T-helper 2 cell treated with Interferon-gamma antibody and Interleukin-4, amounts not matched to agents 5 μg/mL and 100 μg/mL, for 36 hours (primary cell): Measurements from ENCODE around the gene THAP12.

Source experiments
- DNase-seq: peaks from one replicate; pipeline ENCODE4 v3.0.0; 2021; ENCODE audit warnings: low spot score
- H3K27ac Mint-ChIP-seq: one replicate; pipeline ENCODE4 v1.8.0; 2021; ENCODE audit warnings: mild to moderate bottlenecking, mixed read lengths
- H3K27me3 Mint-ChIP-seq: one replicate; pipeline ENCODE4 v1.8.0; 2021; ENCODE audit warnings: low read depth, mixed read lengths
- H3K36me3 Mint-ChIP-seq: one replicate; pipeline ENCODE4 v1.8.0; 2021; ENCODE audit warnings: low read depth, mixed read lengths
- H3K4me1 Mint-ChIP-seq: one replicate; pipeline ENCODE4 v1.8.0; 2021; ENCODE audit warnings: low read depth, mixed read lengths
- H3K4me3 Mint-ChIP-seq: one replicate; pipeline ENCODE4 v1.8.0; 2022; ENCODE audit warnings: mild to moderate bottlenecking, moderate library complexity, mixed read lengths
- H3K9me3 Mint-ChIP-seq: one replicate; pipeline ENCODE4 v1.8.0; 2021; ENCODE audit warnings: mixed read lengths

The THAP12 gene

GRCh38 chr11:76361776-76362175 lies 19.2 kb downstream of the THAP12 start:
- H3K9me3 Mint-ChIP-seq, result no peaks in the 10 kb centered on the region
- no peak overlapping the region for H3K27ac Mint-ChIP-seq
- H3K4me1 Mint-ChIP-seq, result peaks cover 14% of the 10 kb centered on the region
- H3K27me3 Mint-ChIP-seq, result no peaks in the 10 kb centered on the region
- peaks cover 27% of the 10 kb centered on the region for H3K36me3 Mint-ChIP-seq
- H3K4me3 Mint-ChIP-seq, result no peak overlapping the region
- DNase-seq, result no peak

DNA sequence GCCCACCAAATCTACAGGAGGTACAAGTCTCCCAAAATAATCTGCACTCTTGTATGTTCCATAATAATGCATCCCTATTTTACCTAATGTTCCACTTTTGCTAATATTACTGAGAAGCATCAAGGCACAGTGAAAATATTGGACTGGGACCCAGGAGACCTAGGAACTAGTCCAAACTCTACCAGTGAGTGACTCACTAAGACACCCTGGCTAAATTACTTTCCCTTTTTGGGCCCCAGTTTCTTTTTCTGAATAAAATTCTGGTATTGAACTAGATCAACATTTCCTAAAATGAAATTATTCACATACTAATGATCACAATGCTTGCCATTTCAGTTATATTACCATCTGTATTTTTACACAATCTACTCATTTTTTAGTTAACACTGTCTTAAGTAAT lies 19.6 kb downstream of the THAP12 start:
- no peak overlapping the region for H3K27ac Mint-ChIP-seq
- peaks cover 14% of the 10 kb centered on the region for H3K4me1 Mint-ChIP-seq
- no peaks in the 10 kb centered on the region for H3K27me3 Mint-ChIP-seq
- DNase-seq, result no peak
- no peak overlapping the region for H3K4me3 Mint-ChIP-seq
- peaks cover 27% of the 10 kb centered on the region for H3K36me3 Mint-ChIP-seq
- H3K9me3 Mint-ChIP-seq, result no peaks in the 10 kb centered on the region

- no peak for DNase-seq
- no peaks in the 10 kb centered on the region for H3K27me3 Mint-ChIP-seq
- peaks cover 56% of the 10 kb centered on the region for H3K36me3 Mint-ChIP-seq
- no peak overlapping the region for H3K27ac Mint-ChIP-seq
- no peak overlapping the region for H3K4me3 Mint-ChIP-seq
- peaks cover 6% of the 10 kb centered on the region for H3K9me3 Mint-ChIP-seq
- H3K4me1 Mint-ChIP-seq, result peaks cover 3% of the 10 kb centered on the region
These were observed 25.8 kb downstream of the THAP12 start for GRCh38 chr11:76355172-76355571.

- no peak for DNase-seq
- H3K9me3 Mint-ChIP-seq, result no peaks in the 10 kb centered on the region
- no peaks in the 10 kb centered on the region for H3K27me3 Mint-ChIP-seq
- peaks cover 22% of the 10 kb centered on the region for H3K36me3 Mint-ChIP-seq
- H3K4me1 Mint-ChIP-seq, result no peaks in the 10 kb centered on the region
- no peak overlapping the region for H3K4me3 Mint-ChIP-seq
- no peak overlapping the region for H3K27ac Mint-ChIP-seq
These were observed 32.6 kb downstream of the THAP12 start for GRCh38 chr11:76348348-76348747.

DNA sequence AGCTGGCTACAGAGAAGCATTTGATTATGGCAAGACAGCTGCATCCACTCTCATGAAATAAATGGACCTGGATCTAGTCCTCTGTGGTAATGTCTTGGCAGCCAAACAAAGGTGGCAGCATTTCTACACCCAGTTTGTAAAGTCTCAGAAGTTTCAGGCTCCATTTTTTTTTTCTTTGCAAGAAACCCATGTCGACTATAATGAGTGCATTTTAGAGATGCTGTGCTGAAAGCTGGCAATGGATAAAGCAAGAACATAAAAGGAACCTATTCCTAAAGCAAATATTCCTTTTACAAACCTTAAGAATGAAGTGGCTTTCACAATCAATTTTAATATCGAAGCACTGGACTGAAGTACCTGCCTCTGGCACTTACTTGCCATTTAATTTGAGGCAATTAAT lies 33.5 kb downstream of the THAP12 start:
- Mint-ChIP-seq H3K9me3 (no peaks in the 10 kb centered on the region), H3K27me3 (no peaks in the 10 kb centered on the region), H3K27ac (no peak overlapping the region)

DNA sequence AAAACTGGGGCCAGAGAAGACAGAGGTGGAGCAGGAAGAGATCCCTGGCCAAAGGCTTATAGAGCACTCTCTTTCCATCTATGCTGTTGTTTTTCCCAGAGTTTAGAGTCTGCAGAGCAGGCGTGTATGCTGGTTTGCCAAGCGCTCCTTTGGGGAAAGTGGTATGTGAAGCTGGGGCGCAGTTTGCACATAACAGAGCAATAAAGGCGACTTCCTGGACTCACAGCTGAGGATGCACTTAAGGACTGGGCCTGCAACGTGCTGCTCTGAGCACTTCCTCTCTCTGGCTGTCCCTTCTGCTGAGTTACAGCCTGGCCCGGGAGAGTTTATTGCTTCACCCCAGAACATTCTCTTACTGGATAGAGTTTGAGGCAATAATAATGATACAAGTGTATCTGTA lies 41.7 kb downstream of the THAP12 start:
- Mint-ChIP-seq H3K4me1 (peaks cover 12% of the 10 kb centered on the region), H3K9me3 (peaks cover 18% of the 10 kb centered on the region), H3K27ac (peak overlapping the region; percentile 46), H3K36me3 (peaks cover 5% of the 10 kb centered on the region), H3K4me3 (no peak overlapping the region), H3K27me3 (no peaks in the 10 kb centered on the region)
- no peak for DNase-seq

More for the DNA sequence above, 33.5 kb downstream of the THAP12 start:
- no peak for DNase-seq
- Mint-ChIP-seq H3K4me3 (no peak overlapping the region), H3K4me1 (no peaks in the 10 kb centered on the region), H3K36me3 (peaks cover 14% of the 10 kb centered on the region)

DNA sequence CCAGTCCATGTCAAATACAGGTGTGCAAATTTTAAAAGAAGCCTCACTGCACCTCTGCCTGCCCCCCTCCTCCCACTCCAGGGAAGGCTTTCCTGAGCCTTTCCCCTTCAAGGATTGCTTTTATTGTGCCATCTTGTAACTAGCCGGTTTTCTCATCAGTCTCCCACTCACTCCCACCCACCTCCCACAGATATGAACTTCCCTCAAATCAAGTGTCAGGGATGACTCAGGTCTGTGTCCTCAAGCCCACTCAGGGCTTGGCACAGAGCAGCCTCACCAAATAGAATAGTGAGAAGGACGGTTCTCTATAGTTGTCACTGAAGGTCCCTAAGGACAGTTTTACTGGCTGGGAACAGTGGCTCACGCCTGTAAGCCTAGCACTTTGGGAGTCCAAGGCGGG lies 43.0 kb downstream of the THAP12 start:
- no peak overlapping the region for H3K4me3 Mint-ChIP-seq
- DNase-seq, result no peak
- peaks cover 25% of the 10 kb centered on the region for H3K9me3 Mint-ChIP-seq
- H3K4me1 Mint-ChIP-seq, result peaks cover 12% of the 10 kb centered on the region
- no peak overlapping the region for H3K27ac Mint-ChIP-seq
- peaks cover 5% of the 10 kb centered on the region for H3K36me3 Mint-ChIP-seq
- H3K27me3 Mint-ChIP-seq, result peaks cover 2% of the 10 kb centered on the region

- no peak for DNase-seq
- Mint-ChIP-seq H3K4me3 (no peak overlapping the region), H3K27me3 (peaks cover 2% of the 10 kb centered on the region), H3K4me1 (peaks cover 12% of the 10 kb centered on the region), H3K9me3 (peaks cover 25% of the 10 kb centered on the region), H3K36me3 (peaks cover 5% of the 10 kb centered on the region), H3K27ac (no peak overlapping the region)
These were observed 43.5 kb downstream of the THAP12 start for GRCh38 chr11:76337469-76337868.

GRCh38 chr11:76336597-76336996 lies 44.3 kb downstream of the THAP12 start:
- no peak overlapping the region for H3K27ac Mint-ChIP-seq
- peaks cover 25% of the 10 kb centered on the region for H3K9me3 Mint-ChIP-seq
- no peak for DNase-seq
- H3K36me3 Mint-ChIP-seq, result peaks cover 5% of the 10 kb centered on the region
- H3K27me3 Mint-ChIP-seq, result peaks cover 5% of the 10 kb centered on the region
- peaks cover 12% of the 10 kb centered on the region for H3K4me1 Mint-ChIP-seq
- H3K4me3 Mint-ChIP-seq, result no peak overlapping the region

DNA sequence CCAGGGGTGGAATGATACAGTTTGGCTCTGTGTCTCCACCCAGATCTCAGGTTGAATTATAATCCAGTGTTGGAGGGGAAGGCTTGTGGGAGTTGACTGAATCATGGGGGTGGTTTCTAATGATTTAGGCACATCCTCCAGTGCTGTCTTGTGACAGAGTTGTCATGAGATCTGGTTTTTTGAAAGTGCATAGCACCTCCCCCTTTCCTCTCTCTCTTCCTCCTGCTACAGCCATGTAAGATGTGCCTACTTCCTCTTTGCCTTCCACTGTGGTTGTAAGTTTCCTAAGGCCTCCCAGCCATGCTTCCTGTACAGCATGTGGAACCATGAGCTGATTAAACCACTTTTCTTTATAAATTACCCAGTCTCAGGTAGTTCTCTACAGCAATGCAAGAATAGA lies 45.1 kb downstream of the THAP12 start:
- Mint-ChIP-seq H3K27ac (no peak overlapping the region), H3K36me3 (peaks cover 5% of the 10 kb centered on the region), H3K4me1 (peaks cover 12% of the 10 kb centered on the region), H3K4me3 (no peak overlapping the region), H3K9me3 (peaks cover 25% of the 10 kb centered on the region), H3K27me3 (peaks cover 5% of the 10 kb centered on the region)
- DNase-seq, result no peak

- peaks cover 5% of the 10 kb centered on the region for H3K27me3 Mint-ChIP-seq
- H3K36me3 Mint-ChIP-seq, result peaks cover 5% of the 10 kb centered on the region
These were observed 46.0 kb downstream of the THAP12 start for GRCh38 chr11:76334826-76335389.

DNA sequence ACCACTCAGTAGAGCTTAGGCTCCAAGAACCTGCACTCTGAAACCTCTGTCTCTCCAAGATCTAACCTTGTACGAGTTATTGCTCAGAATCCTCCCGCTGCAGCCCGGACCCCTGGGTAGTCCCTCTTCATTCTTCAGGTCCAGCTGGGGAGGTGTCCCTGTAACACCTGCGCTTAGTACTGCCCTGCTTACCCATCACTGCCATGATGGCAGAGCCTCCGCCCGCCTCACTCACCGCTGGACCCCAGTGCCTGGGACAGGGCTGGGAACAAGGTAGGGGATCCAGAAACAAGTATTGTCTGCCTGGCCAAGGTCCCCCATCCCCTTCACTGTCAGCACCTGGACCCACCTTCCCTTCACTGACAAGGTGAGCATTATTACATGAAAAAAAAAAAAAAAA lies 50.3 kb downstream of the THAP12 start:
- Mint-ChIP-seq H3K27ac (no peak overlapping the region), H3K4me3 (no peak overlapping the region), H3K36me3 (peaks cover 3% of the 10 kb centered on the region), H3K27me3 (peaks cover 7% of the 10 kb centered on the region), H3K9me3 (peaks cover 15% of the 10 kb centered on the region), H3K4me1 (peaks cover 3% of the 10 kb centered on the region)
- no peak for DNase-seq

More at GRCh38 chr11:76334826-76335389, 46.0 kb downstream of the THAP12 start:
- Mint-ChIP-seq H3K4me1 (peaks cover 12% of the 10 kb centered on the region), H3K27ac (no peak overlapping the region), H3K4me3 (no peak overlapping the region), H3K9me3 (peaks cover 25% of the 10 kb centered on the region)
- no peak for DNase-seq

DNA sequence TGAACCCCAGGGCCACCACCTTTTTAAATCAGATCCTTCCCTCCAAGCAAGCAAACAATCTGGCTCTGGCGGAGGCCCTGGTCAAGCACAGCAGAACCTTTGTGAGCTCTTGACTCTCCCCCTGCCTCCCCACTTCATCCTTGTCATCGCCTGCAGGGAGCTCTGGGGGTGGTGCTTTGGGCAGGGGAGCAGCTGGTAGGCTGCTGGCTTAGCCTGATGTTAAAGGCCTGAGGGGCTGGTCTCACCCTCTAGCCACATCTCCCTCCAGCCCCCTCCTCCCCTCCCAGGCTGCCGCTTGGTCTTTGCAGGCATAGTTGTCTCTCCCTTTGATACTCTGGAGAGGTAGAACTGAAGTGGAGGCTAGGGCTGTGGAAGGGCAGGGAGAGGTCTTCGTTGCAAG lies 50.9 kb downstream of the THAP12 start:
- peaks cover 3% of the 10 kb centered on the region for H3K36me3 Mint-ChIP-seq
- H3K27me3 Mint-ChIP-seq, result peaks cover 12% of the 10 kb centered on the region
- H3K27ac Mint-ChIP-seq, result no peak overlapping the region
- DNase-seq, result no peak
- peaks cover 3% of the 10 kb centered on the region for H3K4me1 Mint-ChIP-seq
- no peak overlapping the region for H3K4me3 Mint-ChIP-seq
- H3K9me3 Mint-ChIP-seq, result peaks cover 12% of the 10 kb centered on the region

GRCh38 chr11:76329084-76329648 lies 51.8 kb downstream of the THAP12 start:
- Mint-ChIP-seq H3K27me3 (peaks cover 11% of the 10 kb centered on the region), H3K4me3 (no peak overlapping the region), H3K9me3 (peaks cover 6% of the 10 kb centered on the region), H3K36me3 (no peaks in the 10 kb centered on the region), H3K4me1 (peaks cover 7% of the 10 kb centered on the region), H3K27ac (no peak overlapping the region)
- no peak for DNase-seq
